Measurements from ENCODE around the gene PAK5. TPM values are rescaled to one million over a fixed set of nuclear protein-coding genes. Genes with fewer than 3 reads are reported as not detected.

The PAK5 gene
- polyA plus RNA-seq, 1 donor (not counting 4 experiments of a cell fraction or from before 2014, with no cell fraction given), result not detected

GRCh38 chr20:9740486-9740885, 98.4 kb downstream of the PAK5 start:
- TF ChIP-seq EZH2 (IDR thresholded peaks at IDR 0.05; ENCODE audit: low read length) (no peak), CTCF (optimal IDR thresholded peaks at IDR 0.05 in 1 of 3, IDR thresholded peaks at IDR 0.05 in 1 of 3, conservative IDR thresholded peaks at IDR 0.05 in 1 of 3; ENCODE audit: extremely low read depth in 1 of 3, insufficient read depth in 2 of 3, low read length in 3 of 3) (no peak)
- DNase-seq (ENCODE audit: low read depth, low spot score) (no peak), FAIRE-seq (no peak)
- H3K79me2 ChIP-seq (ENCODE audit: control insufficient read depth, insufficient read depth, low read length), result no peaks in the 10 kb centered on the region
- no peaks in the 10 kb centered on the region for H3K9me3 ChIP-seq (ENCODE audit: control insufficient read depth, low read depth, low read length)
- dilution Hi-C loops (cut with MboI; ENCODE audit: extremely low pct_ligation_motif_present, low sequenced_read_pairs), result no loop called here
- no peaks in the 10 kb centered on the region for H3K9me1 ChIP-seq (ENCODE audit: control insufficient read depth, extremely low read depth, insufficient read depth, low read length)
- no peaks in the 10 kb centered on the region for H4K20me1 ChIP-seq (ENCODE audit: control insufficient read depth, extremely low read depth, insufficient read depth, low read length)
- no peaks in the 10 kb centered on the region for H3K36me3 ChIP-seq (ENCODE audit: control insufficient read depth in 2 of 2, extremely low read depth in 1 of 2, insufficient read depth in 2 of 2, low read length in 2 of 2)
- H3K4me1 ChIP-seq (ENCODE audit: control insufficient read depth, extremely low read depth, insufficient read depth, low read length), result no peaks in the 10 kb centered on the region
- no peak overlapping the region for H3K27ac ChIP-seq (ENCODE audit: control insufficient read depth, insufficient read depth, low read length)
- H2AFZ ChIP-seq (ENCODE audit: control insufficient read depth, low read length), result no peak overlapping the region
- no peak overlapping the region for H3K4me3 ChIP-seq (ENCODE audit: control insufficient read depth in 2 of 3, extremely low read depth in 1 of 3, insufficient read depth in 2 of 3, low read depth in 1 of 3, low read length in 3 of 3)
- no peak overlapping the region for H3K9ac ChIP-seq (ENCODE audit: control insufficient read depth, extremely low read depth, insufficient read depth, low read length)
- no peaks in the 10 kb centered on the region for H3K27me3 ChIP-seq (ENCODE audit: control insufficient read depth, extremely low read depth, insufficient read depth, low read length)
- H3K4me2 ChIP-seq (ENCODE audit: control insufficient read depth, extremely low read depth, insufficient read depth, low read depth, low read length), result no peak overlapping the region

- no peaks in the 10 kb centered on the region for H4K20me1 ChIP-seq (ENCODE audit: control insufficient read depth, extremely low read depth, insufficient read depth, low read length)
- TF ChIP-seq CTCF (optimal IDR thresholded peaks at IDR 0.05 in 1 of 3, IDR thresholded peaks at IDR 0.05 in 1 of 3, conservative IDR thresholded peaks at IDR 0.05 in 1 of 3; ENCODE audit: extremely low read depth in 1 of 3, insufficient read depth in 2 of 3, low read length in 3 of 3), result no peak
- no peak for TF ChIP-seq EZH2 (IDR thresholded peaks at IDR 0.05; ENCODE audit: low read length)
- H2AFZ ChIP-seq (ENCODE audit: control insufficient read depth, low read length), result no peak overlapping the region
- no peaks in the 10 kb centered on the region for H3K9me3 ChIP-seq (ENCODE audit: control insufficient read depth, low read depth, low read length)
- H3K36me3 ChIP-seq (ENCODE audit: control insufficient read depth in 2 of 2, extremely low read depth in 1 of 2, insufficient read depth in 2 of 2, low read length in 2 of 2), result no peaks in the 10 kb centered on the region
- H3K9ac ChIP-seq (ENCODE audit: control insufficient read depth, extremely low read depth, insufficient read depth, low read length), result no peak overlapping the region
- FAIRE-seq (no peak), DNase-seq (ENCODE audit: low read depth, low spot score) (no peak)
- H3K79me2 ChIP-seq (ENCODE audit: control insufficient read depth, insufficient read depth, low read length), result no peaks in the 10 kb centered on the region
- H3K27me3 ChIP-seq (ENCODE audit: control insufficient read depth, extremely low read depth, insufficient read depth, low read length), result no peaks in the 10 kb centered on the region
- H3K27ac ChIP-seq (ENCODE audit: control insufficient read depth, insufficient read depth, low read length), result no peak overlapping the region
- H3K9me1 ChIP-seq (ENCODE audit: control insufficient read depth, extremely low read depth, insufficient read depth, low read length), result no peaks in the 10 kb centered on the region
- H3K4me1 ChIP-seq (ENCODE audit: control insufficient read depth, extremely low read depth, insufficient read depth, low read length), result no peaks in the 10 kb centered on the region
- no peak overlapping the region for H3K4me3 ChIP-seq (ENCODE audit: control insufficient read depth in 2 of 3, extremely low read depth in 1 of 3, insufficient read depth in 2 of 3, low read depth in 1 of 3, low read length in 3 of 3)
- H3K4me2 ChIP-seq (ENCODE audit: control insufficient read depth, extremely low read depth, insufficient read depth, low read depth, low read length), result no peak overlapping the region
- dilution Hi-C loops (cut with MboI; ENCODE audit: extremely low pct_ligation_motif_present, low sequenced_read_pairs), result no loop called here
These were observed 98.9 kb downstream of the PAK5 start for GRCh38 chr20:9739991-9740390.
